SK-MEL-5 (cell line): ENCODE data around the gene CDK8. TPM values are rescaled to one million over a fixed set of nuclear protein-coding genes. Genes with fewer than 3 reads are reported as not detected.
A peak's percentile ranks its signal among the peaks of the same experiment; 100 is the strongest.
"Not testable (repeated sequence)": the region's sequence is repeated elsewhere in the genome, so short reads cannot be mapped to it uniquely, and the experiment has no call there.

Experiments
- DNase-seq: peaks from one replicate; pipeline ENCODE4 v3.0.0-alpha.2; 2016; ENCODE audit warnings: low read depth, low spot score
- in situ Hi-C: cut with HindIII; loops from 2 replicates; pipeline ENCODE4 v1.10.0; 2016; ENCODE audit warnings: low sequenced_read_pairs, high pct_unique_total_duplicates, low pct_unique_long_range_greater_than_20kb
- total RNA-seq: library from RNA; depleted of rRNA; stranded (reverse); fragments of >200 nt; shearing (Covaris generic); gene quantifications from 2 replicates; pipeline ENCODE4 v1.2.3, GENCODE V29; 2014

The CDK8 gene
- total RNA-seq, 1 experiment from 2014 or later, result 24.6 TPM

GRCh38 chr13:26247011-26247410 lies 6.9 kb upstream of the CDK8 start:
- DNase-seq, result no peak
- in situ Hi-C loops, result no loop called here

- in situ Hi-C loops, result no loop called here
- DNase-seq, result no peak
Observed at GRCh38 chr13:26247608-26248007, 6.3 kb upstream of the CDK8 start.

GRCh38 chr13:26249551-26249950 lies 4.4 kb upstream of the CDK8 start:
- no peak for DNase-seq
- in situ Hi-C loops, result no loop called here

- in situ Hi-C loops, DNase-seq: not testable (repeated sequence)
Observed at GRCh38 chr13:26252006-26252405, 1.9 kb upstream of the CDK8 start.

GRCh38 chr13:26253262-26253786 lies 605 bp upstream of the CDK8 start:
- in situ Hi-C loops, result no loop called here
- no peak for DNase-seq

GRCh38 chr13:26254583-26255111 lies 718 bp downstream of the CDK8 start:
- peak; percentile 29 for DNase-seq
- in situ Hi-C loops, result no loop called here

- in situ Hi-C loops, result no loop called here
- DNase-seq, result no peak
Observed at GRCh38 chr13:26255115-26255514, 1.2 kb downstream of the CDK8 start.

- in situ Hi-C loops, result no loop called here
- peak; percentile 19 for DNase-seq
Observed at GRCh38 chr13:26255691-26256277, 1.9 kb downstream of the CDK8 start.

GRCh38 chr13:26257049-26257448 lies 3.1 kb downstream of the CDK8 start:
- no peak for DNase-seq
- in situ Hi-C loops, result no loop called here

- no peak for DNase-seq
- in situ Hi-C loops, result no loop called here
Observed at GRCh38 chr13:26259634-26260033, 5.7 kb downstream of the CDK8 start.

- in situ Hi-C loops, result no loop called here
- DNase-seq, result no peak
Observed at GRCh38 chr13:26262156-26262555, 8.2 kb downstream of the CDK8 start.

GRCh38 chr13:26266311-26266710 lies 12.4 kb downstream of the CDK8 start:
- in situ Hi-C loops, result no loop called here
- no peak for DNase-seq

- in situ Hi-C loops, result no loop called here
- no peak for DNase-seq
Observed at GRCh38 chr13:26270707-26271106, 16.8 kb downstream of the CDK8 start.

GRCh38 chr13:26272621-26273020 lies 18.7 kb downstream of the CDK8 start:
- in situ Hi-C loops, result no loop called here
- no peak for DNase-seq

GRCh38 chr13:26280295-26280694 lies 26.4 kb downstream of the CDK8 start:
- in situ Hi-C loops, result no loop called here
- no peak for DNase-seq

GRCh38 chr13:26280822-26281221 lies 26.9 kb downstream of the CDK8 start:
- in situ Hi-C loops, result no loop called here
- DNase-seq, result no peak

GRCh38 chr13:26285911-26286310 lies 32.0 kb downstream of the CDK8 start:
- in situ Hi-C loops, DNase-seq: not testable (repeated sequence)

GRCh38 chr13:26288838-26289237 lies 34.9 kb downstream of the CDK8 start:
- DNase-seq, in situ Hi-C loops: not testable (repeated sequence)

- in situ Hi-C loops, result no loop called here
- DNase-seq, result no peak
Observed at GRCh38 chr13:26295812-26296211, 41.9 kb downstream of the CDK8 start.
